ENCODE measurements around the gene ENO1.
A peak's percentile ranks its signal among the peaks of the same experiment; 100 is the strongest.

ENO1 gene

GRCh38 chr1:8870103-8870502, 8.4 kb downstream of the ENO1 start:
- Mint-ChIP-seq H3K4me3 (peak overlapping the region; percentile 4 to 41 (median 16)), H3K27me3 (ENCODE audit: low read depth) (no peaks in the 10 kb centered on the region), H3K27ac (peak overlapping the region; percentile 73 to 93 (median 86)), H3K9me3 (no peaks in the 10 kb centered on the region), H3K4me1 (peaks cover 65% of the 10 kb centered on the region), H3K36me3 (ENCODE audit: low read depth) (peaks cover 86% of the 10 kb centered on the region)
- no peak for TF ChIP-seq CTCF (IDR thresholded peaks at IDR 0.05; ENCODE audit: unreplicated experiment in 3 of 3)

- Mint-ChIP-seq H3K4me3 (no peak overlapping the region), H3K9me3 (no peaks in the 10 kb centered on the region), H3K27ac (peak overlapping the region; percentile 24 to 26 (median 26)), H3K36me3 (ENCODE audit: low read depth) (peaks cover 92% of the 10 kb centered on the region), H3K27me3 (ENCODE audit: low read depth) (no peaks in the 10 kb centered on the region), H3K4me1 (peaks cover 58% of the 10 kb centered on the region)
- TF ChIP-seq CTCF (IDR thresholded peaks at IDR 0.05; ENCODE audit: unreplicated experiment in 3 of 3) = no peak
Observed at GRCh38 chr1:8867878-8868567, 10.5 kb downstream of the ENO1 start.

GRCh38 chr1:8866792-8867415, 11.6 kb downstream of the ENO1 start:
- no peak for TF ChIP-seq CTCF (IDR thresholded peaks at IDR 0.05; ENCODE audit: unreplicated experiment in 3 of 3)
- peaks cover 52% of the 10 kb centered on the region for H3K4me1 Mint-ChIP-seq

GRCh38 chr1:8866173-8866791, 12.2 kb downstream of the ENO1 start:
- Mint-ChIP-seq H3K36me3 (ENCODE audit: low read depth) (peaks cover 91% of the 10 kb centered on the region), H3K4me3 (peak overlapping the region in 1 of 3 experiments; percentile 19), H3K27me3 (ENCODE audit: low read depth) (no peaks in the 10 kb centered on the region), H3K9me3 (no peaks in the 10 kb centered on the region), H3K27ac (peak overlapping the region in 2 of 3 experiments; percentile 45 to 47), H3K4me1 (peaks cover 48% of the 10 kb centered on the region)
- TF ChIP-seq CTCF (IDR thresholded peaks at IDR 0.05; ENCODE audit: unreplicated experiment in 3 of 3) = no peak

More at GRCh38 chr1:8866792-8867415, 11.6 kb downstream of the ENO1 start:
- no peaks in the 10 kb centered on the region for H3K27me3 Mint-ChIP-seq (ENCODE audit: low read depth)
- H3K4me3 Mint-ChIP-seq = no peak overlapping the region
- H3K27ac Mint-ChIP-seq = peak overlapping the region in 2 of 3 experiments; percentile 45 to 56
- H3K36me3 Mint-ChIP-seq (ENCODE audit: low read depth) = peaks cover 92% of the 10 kb centered on the region
- no peaks in the 10 kb centered on the region for H3K9me3 Mint-ChIP-seq

- H3K27ac Mint-ChIP-seq = peak overlapping the region in 1 of 3 experiments; percentile 71
- no peaks in the 10 kb centered on the region for H3K9me3 Mint-ChIP-seq
- H3K27me3 Mint-ChIP-seq (ENCODE audit: low read depth) = no peaks in the 10 kb centered on the region
- H3K36me3 Mint-ChIP-seq (ENCODE audit: low read depth) = peaks cover 89% of the 10 kb centered on the region
- no peak for TF ChIP-seq CTCF (IDR thresholded peaks at IDR 0.05; ENCODE audit: unreplicated experiment in 3 of 3)
- peak overlapping the region in 1 of 3 experiments; percentile 41 for H3K4me3 Mint-ChIP-seq
- peaks cover 43% of the 10 kb centered on the region for H3K4me1 Mint-ChIP-seq
Observed at GRCh38 chr1:8864713-8865344, 13.7 kb downstream of the ENO1 start.
